SKM-1 treated with dmso at 0.1 percent for 144 hours (cell line): ENCODE measurements around the gene HOXD11.

Source experiments
- DNase-seq: peaks from one replicate; lab custom pipeline; 2025; ENCODE audit not compliant: unreplicated experiment; lab: John Stamatoyannopoulos, UW

The HOXD11 gene

DNA sequence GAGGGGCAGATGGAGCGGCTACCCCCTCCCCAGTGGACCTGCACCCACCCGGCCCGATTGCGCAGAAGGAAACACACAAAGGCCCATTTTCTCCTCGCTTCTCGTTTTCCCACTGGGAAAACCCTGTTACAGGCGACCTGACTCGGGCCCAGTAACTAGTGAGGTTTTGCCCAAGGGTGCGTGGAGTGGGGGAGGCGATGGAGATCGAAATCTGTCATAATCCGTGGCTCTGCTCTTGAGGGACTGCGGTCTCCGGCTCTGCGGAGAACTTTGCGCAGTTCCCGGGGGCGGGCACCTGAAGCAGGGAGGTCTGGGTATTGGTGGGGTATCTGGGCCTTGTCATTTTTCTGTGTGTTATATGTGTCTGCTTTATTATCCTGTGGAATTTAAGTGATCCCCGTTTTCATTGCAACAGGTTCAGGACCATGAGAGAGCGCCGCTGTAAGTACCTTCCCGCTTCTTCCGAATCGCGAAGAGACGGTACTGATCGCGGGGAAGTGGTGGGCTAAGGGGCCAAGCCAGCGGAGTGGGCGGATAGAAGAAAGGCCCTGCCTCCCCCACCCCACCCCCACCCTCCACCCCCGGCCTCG, 40.2 kb downstream of the HOXD11 start:
- DNase-seq: no peak

DNA sequence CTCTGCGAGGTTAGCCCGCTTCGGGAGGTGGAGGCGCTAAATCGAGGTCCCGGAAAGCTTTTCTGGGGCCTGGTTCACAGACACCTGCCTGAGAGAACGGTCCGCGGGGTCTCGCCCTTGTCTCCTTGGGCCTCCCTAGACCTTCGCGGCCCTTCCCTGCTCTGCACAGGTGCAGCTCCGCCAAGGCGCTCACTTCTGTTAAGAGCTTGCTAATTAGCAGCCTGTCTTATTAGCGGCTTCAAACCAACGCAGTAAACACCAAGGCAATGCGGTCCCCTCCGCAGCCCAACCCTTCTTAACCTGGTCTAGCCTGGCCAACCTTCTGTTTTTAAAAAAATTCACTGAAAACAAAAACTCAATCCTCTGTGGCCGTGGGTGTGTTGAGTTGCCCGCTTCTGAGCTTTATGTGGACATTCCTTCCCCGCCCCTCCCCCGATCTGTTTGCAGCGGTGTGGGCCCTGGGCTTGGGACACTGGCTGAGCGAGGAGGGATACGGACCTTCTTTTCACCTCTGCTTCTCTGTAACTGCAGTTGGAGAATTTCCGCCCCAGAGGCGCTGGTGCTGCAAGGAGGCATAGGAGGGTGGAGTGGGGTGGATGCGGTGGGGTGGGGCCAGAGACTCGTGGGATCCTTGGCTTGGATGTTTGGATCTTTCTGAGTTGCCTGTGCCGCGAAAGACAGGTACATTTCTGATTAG, 40.9 kb downstream of the HOXD11 start:
- DNase-seq: no peak

DNA sequence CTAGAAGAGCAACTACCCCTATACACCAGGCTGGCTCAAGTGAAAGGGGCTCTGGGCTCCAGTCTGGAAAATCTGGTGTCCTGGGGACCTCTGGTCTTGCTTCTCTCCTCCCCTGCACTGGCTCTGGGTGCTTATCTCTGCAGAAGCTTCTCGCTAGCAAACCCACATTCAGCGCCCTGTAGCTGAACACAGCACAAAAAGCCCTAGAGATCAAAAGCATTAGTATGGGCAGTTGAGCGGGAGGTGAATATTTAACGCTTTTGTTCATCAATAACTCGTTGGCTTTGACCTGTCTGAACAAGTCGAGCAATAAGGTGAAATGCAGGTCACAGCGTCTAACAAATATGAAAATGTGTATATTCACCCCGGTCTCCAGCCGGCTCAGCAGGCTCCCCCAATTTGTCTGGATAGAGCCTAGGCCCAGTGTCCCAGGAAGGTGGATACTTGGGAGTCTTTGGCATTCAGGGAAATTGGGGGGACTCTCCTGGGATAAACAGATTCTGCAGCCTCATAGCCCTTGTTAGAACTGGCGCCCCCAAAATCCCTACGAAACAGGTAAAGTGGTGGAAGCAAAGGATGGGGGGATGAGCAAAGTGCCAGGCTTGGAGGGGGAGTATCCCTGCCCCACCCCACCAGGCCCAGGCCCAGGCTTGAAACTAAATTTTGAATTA, 41.8 kb downstream of the HOXD11 start:
- DNase-seq: no peak

GRCh38 chr2:176149481-176149938, 42.4 kb downstream of the HOXD11 start:
- DNase-seq: no peak

GRCh38 chr2:176149939-176150583, 43.0 kb downstream of the HOXD11 start:
- no peak for DNase-seq

GRCh38 chr2:176150584-176151441, 43.7 kb downstream of the HOXD11 start:
- no peak for DNase-seq

GRCh38 chr2:176151442-176152287, 44.6 kb downstream of the HOXD11 start, which contains the start of gene HOXD4:
HOXD4 (plus strand) TSS chr2:176151550; CDS start chr2:176151634, 84 bp downstream.
- no peak for DNase-seq

DNA sequence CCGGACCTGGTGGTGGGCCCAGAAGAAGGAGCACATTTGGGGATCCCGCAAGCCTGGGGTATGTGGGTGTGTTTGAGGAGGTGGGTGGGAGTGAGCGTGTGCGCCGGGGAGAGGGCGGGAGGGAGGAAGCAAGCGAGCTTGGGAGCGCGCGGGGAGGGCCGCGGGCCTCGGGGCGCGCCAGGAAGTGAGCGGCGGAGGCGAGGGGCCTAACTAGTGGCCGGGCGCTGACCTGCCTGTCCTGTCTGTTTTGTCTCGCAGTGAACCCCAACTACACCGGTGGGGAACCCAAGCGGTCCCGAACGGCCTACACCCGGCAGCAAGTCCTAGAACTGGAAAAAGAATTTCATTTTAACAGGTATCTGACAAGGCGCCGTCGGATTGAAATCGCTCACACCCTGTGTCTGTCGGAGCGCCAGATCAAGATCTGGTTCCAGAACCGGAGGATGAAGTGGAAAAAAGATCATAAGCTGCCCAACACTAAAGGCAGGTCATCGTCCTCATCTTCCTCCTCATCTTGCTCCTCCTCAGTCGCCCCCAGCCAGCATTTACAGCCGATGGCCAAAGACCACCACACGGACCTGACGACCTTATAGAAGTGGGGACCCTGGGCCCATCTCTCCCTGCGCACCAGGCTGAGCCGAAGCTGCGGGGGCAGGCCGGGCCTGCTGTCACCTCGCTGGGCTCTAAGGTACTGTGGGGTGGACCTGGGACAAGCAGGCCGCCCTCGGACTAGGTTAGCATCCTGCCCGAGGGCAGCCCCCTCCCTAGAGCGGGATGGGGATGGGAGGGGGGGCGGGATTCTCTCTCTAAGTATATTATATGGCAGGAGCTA, 45.5 kb downstream of the HOXD11 start:
- DNase-seq: no peak

DNA sequence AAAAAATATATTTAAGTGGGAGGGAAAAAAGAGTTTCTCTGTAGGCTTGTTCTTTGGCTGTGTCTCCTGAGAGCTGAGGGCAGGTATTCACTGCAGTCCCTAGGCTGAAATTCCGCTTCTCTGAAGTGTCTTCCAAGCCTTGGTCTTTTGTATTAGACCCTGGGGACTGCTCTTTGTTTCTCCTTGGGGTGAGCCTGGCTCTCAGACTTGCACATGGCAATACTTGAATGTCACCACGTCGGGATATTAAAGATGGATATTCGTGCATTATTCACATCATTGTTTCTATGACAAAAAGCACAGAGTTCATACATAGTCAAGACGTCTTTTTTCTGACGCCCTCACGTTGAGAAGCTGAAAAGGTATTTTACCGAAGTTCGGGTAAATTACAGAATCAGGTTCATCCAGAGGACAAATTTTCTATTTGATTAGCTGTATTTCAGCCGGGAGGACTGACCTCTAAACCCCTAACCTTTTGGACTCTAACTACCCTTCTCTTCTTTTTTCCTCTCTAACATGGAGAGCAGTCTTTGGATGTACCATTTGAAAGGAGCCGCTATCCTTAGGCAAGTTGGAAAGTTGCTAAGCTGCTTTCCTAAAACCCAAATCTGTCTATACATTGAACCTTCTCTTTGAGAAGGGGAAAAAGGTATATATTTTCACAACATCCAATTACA, 47.6 kb downstream of the HOXD11 start:
- no peak for DNase-seq

GRCh38 chr2:176155356-176156044, 48.4 kb downstream of the HOXD11 start:
- no peak for DNase-seq

DNA sequence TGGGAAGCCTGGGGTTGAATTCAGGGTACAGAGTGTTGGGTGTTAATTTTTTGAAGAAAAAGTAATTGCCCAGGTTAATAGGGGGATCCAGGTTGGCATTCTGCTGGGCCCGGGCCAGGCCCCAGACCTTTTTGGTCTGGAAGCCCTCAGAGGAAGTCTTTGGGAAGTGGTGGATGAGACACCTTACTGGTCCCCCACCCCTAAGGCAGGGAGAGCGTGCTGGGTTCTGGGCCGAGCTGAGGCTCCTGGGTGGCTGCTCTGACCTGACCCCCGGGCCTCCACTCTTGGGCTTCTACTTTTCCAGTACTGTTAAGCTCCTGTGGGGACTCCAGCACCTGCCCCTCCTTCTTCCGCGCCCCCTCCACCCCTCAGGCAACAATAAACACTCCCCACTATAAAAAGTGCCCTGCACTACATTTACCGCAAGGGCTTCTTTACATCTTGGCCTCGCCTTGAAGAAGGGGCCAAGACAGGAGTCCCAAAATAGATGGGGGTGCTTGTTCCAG, 49.3 kb downstream of the HOXD11 start:
- DNase-seq: no peak

DNA sequence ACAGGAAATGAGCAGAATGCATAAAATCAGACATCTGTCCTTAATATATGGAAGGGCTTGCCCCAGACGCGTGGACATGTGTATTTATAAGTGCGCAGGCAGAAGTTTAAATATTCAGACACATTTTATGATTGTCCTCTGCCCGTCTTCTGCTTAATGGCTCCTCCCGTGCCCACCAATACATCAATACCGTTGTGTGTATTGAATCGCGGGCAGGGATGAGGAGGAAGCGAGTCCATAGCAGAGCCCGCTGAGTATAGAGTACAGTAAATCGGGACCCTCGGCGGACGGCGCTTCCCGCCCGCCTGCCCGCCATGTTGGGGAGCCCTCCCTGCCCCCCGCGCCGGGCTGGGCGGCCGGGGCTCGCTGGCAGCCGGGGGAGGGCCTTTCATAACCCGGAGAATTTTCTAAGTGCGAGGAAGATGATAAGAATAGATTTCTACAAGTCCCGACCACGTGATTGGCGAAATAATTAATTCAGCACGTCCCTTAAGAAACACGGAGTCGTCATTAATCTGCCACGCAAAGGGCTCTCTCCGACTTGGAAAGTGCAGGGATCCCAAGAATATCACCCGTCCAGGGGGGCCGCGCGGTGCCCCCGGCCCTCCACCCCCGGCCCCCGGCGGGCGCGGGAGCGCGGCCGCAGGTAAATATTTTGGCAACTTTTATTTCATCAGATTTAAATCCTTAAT, 49.9 kb downstream of the HOXD11 start, which contains the start of gene HOXD3:
TSS of gene HOXD3 (plus strand) at position 501 of the 692 bp plus-strand sequence. CDS start 11,808 bp downstream, outside the sequence.
- DNase-seq: no peak

DNA sequence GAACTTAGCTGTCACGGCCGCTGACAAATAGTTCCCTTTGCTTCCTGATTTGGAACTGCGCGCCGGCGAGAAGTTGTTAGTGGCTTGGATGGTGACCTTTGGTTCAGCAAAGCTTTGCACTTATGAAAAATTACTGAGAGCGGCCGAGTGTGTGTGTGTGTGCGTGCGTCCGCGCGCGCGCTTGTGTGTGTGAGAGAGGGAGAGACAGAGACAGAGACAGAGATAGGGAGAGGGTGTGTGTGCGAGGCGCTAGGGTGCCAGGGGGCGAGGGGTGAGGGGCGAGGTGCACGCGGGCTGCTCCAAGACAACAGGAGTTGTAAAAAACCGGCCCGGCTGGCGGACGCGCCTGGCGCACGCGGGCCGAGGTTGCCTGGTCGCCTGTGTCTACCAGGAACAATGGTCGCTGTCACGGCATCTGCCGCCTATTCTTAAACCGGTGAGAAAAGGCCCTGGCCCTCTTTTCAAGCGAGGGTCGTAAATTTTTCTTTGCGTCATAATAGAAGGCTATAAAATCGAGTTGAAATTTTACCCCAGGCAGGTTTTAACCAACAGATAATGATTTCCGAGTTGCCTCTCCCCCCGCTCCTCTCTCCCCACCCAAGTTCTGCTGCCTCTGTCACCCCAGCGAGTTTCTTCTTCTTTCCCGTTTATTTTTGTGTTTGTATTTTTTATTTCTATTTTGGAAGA, 50.6 kb downstream of the HOXD11 start:
- DNase-seq: no peak

- no peak for DNase-seq
Measured at GRCh38 chr2:176158186-176158591, 51.1 kb downstream of the HOXD11 start.

- DNase-seq: no peak
Measured at GRCh38 chr2:176158855-176159662, 52.0 kb downstream of the HOXD11 start.
